ENCODE results near the gene TBC1D9B. TPM values are rescaled to one million over a fixed set of nuclear protein-coding genes. Genes with fewer than 3 reads are reported as not detected.

TBC1D9B gene
- total RNA-seq, 1 experiment from 2014 or later, result 70.9 TPM

DNA sequence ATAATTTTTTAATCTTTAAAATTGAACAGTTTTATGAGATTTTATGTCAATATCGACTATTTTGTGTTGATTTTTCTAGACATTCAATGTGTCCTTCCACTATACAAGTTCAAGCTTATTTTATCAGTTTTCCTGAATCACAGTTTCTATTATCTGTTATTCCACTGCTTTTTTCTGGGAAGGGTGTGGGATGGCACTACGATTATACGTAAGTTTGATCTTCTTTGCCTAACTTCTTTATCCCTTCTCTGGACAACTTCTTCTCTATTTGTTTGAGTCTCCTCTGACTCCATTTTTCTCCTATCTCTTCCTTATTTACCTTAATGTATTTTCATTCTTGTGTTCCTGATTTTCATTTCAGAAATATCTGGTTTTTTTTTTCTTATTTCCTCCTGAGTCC is 24.5 kb downstream of the TBC1D9B start (continued):
- TF ChIP-seq, protein P1, sequence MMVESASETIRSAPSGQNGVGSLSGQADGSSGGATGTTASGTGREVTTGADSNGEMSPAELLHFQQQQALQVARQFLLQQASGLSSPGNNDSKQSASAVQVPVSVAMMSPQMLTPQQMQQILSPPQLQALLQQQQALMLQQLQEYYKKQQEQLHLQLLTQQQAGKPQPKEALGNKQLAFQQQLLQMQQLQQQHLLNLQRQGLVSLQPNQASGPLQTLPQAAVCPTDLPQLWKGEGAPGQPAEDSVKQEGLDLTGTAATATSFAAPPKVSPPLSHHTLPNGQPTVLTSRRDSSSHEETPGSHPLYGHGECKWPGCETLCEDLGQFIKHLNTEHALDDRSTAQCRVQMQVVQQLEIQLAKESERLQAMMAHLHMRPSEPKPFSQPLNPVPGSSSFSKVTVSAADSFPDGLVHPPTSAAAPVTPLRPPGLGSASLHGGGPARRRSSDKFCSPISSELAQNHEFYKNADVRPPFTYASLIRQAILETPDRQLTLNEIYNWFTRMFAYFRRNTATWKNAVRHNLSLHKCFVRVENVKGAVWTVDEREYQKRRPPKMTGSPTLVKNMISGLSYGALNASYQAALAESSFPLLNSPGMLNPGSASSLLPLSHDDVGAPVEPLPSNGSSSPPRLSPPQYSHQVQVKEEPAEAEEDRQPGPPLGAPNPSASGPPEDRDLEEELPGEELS (CRISPR knock-in tag; IDR thresholded peaks at IDR 0.05), result no peak
- TF ChIP-seq ZBTB21 (CRISPR knock-in tag; IDR thresholded peaks at IDR 0.05; ENCODE audit: borderline replicate concordance) (no peak), ATF2 (CRISPR knock-in tag; IDR thresholded peaks at IDR 0.05; ENCODE audit: borderline replicate concordance, low read depth) (no peak), ZNF219 (CRISPR knock-in tag; IDR thresholded peaks at IDR 0.05; ENCODE audit: borderline replicate concordance) (no peak), ZNF121 (CRISPR knock-in tag; IDR thresholded peaks at IDR 0.05) (no peak), SMAD3 (CRISPR knock-in tag; IDR thresholded peaks at IDR 0.05; ENCODE audit: borderline replicate concordance) (no peak)

DNA sequence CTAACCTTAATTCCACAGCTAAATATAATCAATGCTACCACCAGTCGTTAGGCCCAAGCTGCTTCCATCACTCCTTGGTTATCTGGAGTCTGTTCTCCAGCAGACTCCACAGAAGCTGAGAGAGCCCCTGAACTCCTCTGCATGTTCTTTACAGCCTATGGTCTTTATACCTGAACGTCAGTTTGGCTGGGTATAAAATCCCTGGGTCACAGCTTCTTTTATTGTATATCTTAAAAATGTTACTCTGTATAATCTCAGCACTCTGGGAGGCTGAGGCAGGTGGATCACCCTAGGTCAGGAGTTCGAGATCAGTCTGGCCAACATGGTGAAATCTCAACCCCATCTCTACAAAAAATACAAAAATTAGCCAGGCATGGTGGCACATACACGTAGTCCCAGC is 25.4 kb downstream of the TBC1D9B start:
- ChIA-PET CTCF (no interaction called here), POLR2A (no interaction called here)
- H3K4me1 Mint-ChIP-seq, result no peaks in the 10 kb centered on the region
- H3K4me3 Mint-ChIP-seq, result no peak overlapping the region
- H3K36me3 Mint-ChIP-seq, result peaks cover 61% of the 10 kb centered on the region
- no peak for DNase-seq (ENCODE audit: low spot score)
- TF ChIP-seq EMX1 (CRISPR knock-in tag; IDR thresholded peaks at IDR 0.05) (no peak), FOXP1 (CRISPR knock-in tag; IDR thresholded peaks at IDR 0.05; ENCODE audit: borderline replicate concordance) (no peak), TP53 (CRISPR knock-in tag; IDR thresholded peaks at IDR 0.05) (no peak), GTF2I (CRISPR knock-in tag; conservative IDR thresholded peaks at IDR 0.05) (no peak), ELF4 (CRISPR knock-in tag; IDR thresholded peaks at IDR 0.05; ENCODE audit: low read depth) (no peak), NR3C1 (CRISPR knock-in tag; conservative IDR thresholded peaks at IDR 0.05; ENCODE audit: low read depth) (no peak), NR1H2 (CRISPR knock-in tag; IDR thresholded peaks at IDR 0.05) (no peak), GRHL2 (CRISPR knock-in tag; IDR thresholded peaks at IDR 0.05; ENCODE audit: insufficient replicate concordance, severe bottlenecking) (no peak), FOXJ3 (CRISPR knock-in tag; IDR thresholded peaks at IDR 0.05; ENCODE audit: borderline replicate concordance) (no peak), ATF1 (CRISPR knock-in tag; IDR thresholded peaks at IDR 0.05) (no peak), AR (CRISPR knock-in tag; IDR thresholded peaks at IDR 0.05) (no peak), CREB1 (CRISPR knock-in tag; IDR thresholded peaks at IDR 0.05) (no peak), E2F4 (CRISPR knock-in tag; IDR thresholded peaks at IDR 0.05; ENCODE audit: borderline replicate concordance, low read depth) (no peak), ZNF219 (CRISPR knock-in tag; IDR thresholded peaks at IDR 0.05; ENCODE audit: borderline replicate concordance) (no peak)
- TF ChIP-seq, protein P2, sequence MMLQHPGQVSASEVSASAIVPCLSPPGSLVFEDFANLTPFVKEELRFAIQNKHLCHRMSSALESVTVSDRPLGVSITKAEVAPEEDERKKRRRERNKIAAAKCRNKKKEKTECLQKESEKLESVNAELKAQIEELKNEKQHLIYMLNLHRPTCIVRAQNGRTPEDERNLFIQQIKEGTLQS (CRISPR knock-in tag; conservative IDR thresholded peaks at IDR 0.05), result no peak
- no peak for ATAC-seq
- H3K9me3 Mint-ChIP-seq, result peaks cover 28% of the 10 kb centered on the region
- H3K27me3 Mint-ChIP-seq (ENCODE audit: low read depth), result peaks cover 2% of the 10 kb centered on the region; the same call in 1 of the 2 replicates
- no peak overlapping the region for H3K27ac Mint-ChIP-seq
